M059J (cell line): Measurements from ENCODE around the gene TANGO2. TPM values are rescaled to one million over a fixed set of nuclear protein-coding genes. Genes with fewer than 3 reads are reported as not detected.

ENCODE experiments used
- DNase-seq: peaks from one replicate; pipeline ENCODE4 v3.0.0-alpha.2; 2012; ENCODE audit warnings: low read depth
- total RNA-seq: library from RNA; depleted of rRNA; stranded (reverse); fragments of >200 nt; shearing (Covaris generic); gene quantifications from 2 replicates; pipeline ENCODE4 v1.2.3, GENCODE V29; 2014

TANGO2 gene
- total RNA-seq, 1 experiment from 2014 or later = 36.1 TPM

GRCh38 chr22:20105456-20106204 is 84.7 kb downstream of the TANGO2 start:
- DNase-seq = no peak

GRCh38 chr22:20106205-20106848 is 85.4 kb downstream of the TANGO2 start:
- DNase-seq = no peak

DNA sequence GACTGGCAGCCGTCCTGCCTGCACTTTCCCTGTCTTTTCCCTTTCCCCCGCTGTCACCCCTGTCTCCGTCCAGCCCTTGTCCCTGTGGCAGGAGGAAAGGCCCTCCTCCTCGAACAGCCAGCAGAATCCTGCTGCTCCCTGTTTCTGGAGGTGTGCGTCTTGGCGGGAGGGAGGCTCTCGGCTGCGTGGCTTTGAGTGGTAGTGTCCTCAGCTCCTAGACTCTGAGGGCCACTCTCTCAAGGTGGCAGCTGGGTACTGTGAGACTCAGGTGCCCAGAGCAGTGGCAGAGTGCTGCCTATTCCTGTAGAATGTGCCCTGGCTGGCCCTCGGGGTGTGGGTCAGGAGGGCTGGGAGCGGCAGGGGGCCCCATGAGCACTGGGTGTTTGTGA is 85.9 kb downstream of the TANGO2 start:
- DNase-seq = no peak

DNA sequence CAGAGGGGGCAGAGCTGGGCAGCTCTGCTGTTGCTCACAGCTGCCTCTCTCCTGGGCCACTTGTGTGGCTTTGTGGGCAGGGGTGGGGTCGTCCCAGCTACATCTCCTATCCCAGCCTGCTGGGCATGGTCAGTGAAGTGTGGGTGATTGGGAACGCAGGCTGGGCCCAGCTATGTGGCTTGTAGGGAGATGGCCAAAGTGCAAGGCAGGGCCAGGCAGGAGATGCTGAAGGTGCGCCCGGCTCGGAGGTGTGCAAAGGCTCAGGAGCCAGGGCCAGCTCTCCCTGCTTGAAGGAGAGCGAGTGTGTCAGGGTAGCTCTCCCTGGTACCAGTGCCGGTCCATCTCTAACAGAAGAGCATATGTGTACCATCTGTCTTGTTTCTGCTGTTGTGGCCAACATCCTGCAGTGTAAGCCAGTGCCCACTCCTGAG is 86.6 kb downstream of the TANGO2 start:
- no peak for DNase-seq

DNA sequence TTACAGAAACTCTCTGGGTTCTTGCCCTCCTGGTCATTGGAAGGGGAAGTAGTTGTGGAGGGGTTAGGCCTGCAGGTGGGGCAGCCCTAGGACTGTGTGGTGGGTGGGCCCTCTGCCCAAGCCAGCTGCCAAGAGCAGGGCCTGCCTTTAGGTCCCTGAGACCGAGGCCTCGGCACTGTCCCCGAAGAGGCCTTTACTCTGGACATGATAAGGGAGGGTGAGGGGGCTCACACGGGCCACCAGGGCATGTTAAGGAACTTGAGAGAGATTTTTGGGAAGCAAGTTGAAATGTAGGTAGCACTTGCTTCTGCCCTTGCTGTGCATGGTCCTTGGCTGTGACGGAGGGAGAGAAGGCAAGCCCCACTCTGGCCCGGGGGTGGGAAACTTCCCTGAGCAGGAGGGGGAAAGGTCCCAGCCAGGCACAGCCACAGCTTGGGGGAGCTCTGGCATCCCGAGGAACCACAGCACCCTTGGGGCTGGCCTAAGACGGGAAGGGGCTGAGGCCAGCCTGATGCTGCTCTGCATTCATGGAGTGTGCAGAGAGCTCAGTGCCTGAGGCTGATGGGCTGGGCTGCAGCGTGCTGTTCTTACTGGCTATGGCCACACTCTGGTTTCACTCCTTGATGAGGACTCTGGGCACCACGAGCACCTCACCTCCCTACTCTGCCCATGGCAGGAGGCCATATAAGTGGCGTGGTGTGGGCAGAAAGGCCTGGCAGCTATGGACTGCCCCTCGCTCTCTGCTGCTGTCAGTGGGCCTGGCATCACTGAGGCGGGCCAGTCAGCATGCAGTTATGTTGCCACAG is 87.2 kb downstream of the TANGO2 start:
- DNase-seq = no peak

GRCh38 chr22:20108757-20109230 is 87.9 kb downstream of the TANGO2 start:
- no peak for DNase-seq

DNA sequence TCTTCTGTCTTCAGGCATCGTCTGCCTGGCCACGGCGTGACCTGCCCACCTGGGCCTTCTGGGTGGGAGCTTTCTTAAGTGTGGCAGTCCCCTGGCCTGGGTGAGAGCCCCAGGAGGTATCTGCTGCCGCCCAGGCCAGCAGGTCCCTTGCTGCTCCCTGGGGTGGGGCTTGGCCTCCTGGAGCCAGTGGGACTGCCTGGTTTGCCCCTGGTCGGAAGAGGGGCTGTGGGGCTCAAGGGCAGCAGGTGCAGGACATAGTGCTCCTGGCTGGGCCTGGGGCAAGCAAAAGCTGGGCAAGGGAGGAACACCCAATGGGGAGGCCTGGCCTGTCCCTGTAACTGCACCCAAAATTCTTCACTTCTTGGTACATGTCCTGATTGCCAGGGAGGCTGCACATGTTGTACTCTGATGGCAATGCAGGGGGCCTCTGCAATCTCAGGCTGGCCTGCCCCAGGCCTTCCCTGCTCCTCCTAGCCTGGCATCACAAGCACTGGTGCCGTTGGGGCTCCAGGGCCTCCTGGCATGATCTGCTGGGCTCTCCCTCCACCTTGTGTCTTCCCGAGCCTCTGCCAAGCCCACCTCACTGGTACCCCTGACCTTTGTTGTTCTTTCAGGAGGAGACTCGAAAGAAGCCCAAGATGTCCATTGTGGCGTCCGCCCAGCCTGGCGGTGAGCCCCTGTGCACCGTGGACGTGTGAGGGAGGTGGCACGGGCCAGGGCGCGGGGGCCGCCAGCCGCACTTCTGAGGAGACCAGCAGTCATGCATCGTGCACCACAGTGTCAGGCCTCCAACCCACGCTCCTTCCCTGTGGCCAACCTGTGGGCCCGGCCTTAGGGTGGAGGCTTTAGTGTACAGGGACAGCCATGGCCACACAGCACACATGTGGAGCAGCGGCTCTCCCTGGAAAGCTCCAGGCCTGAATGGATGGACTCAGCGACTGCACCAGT is 88.8 kb downstream of the TANGO2 start:
- DNase-seq = no peak

- DNase-seq = no peak
Observed at GRCh38 chr22:20110359-20110985, 89.6 kb downstream of the TANGO2 start.

- no peak for DNase-seq
Observed at GRCh38 chr22:20111045-20111688, 90.3 kb downstream of the TANGO2 start.

DNA sequence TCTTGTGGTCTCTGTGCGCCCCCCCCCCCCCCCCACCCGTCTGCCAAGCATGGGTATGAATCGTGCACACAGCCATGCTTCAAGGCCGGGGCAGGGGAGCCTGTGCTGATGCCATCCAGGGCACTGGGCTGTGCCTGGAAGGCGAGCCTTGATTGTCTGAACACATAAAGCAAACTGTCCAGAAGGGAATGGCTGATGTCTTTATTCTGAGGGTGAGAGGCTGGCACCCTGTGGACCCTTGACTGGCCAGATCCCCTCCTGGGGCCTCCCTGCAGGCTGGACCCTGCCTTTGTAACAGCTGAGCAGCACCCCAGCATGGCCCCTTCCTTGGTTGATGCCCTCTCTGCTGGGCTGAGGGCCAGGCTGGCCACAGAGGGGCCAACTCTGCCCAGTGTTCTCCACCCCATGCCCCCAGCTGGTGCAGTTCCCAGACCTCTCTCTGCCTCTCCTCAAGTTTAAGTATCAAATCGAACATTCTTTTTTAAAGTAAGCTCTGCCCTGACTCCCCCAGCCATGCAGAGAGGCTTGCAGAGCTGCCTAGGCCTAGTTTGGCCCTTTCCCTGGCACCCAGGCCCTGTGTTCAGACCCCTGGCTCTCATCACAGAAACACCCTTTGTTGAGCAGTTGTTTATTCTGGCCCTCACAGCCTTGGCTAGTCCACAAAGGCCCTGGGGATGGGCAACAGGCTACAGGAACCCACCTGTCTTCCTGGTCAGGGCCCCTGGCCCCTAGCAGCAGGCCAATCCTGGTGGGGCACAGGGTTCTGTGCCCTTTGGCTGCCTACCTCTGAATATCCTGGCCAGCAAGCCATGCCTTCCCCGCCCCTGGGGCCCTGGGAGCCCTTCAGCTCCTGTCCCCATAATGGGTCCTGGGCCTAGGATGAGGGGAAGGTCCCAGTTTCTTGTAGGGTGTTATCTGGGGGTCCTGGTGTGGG is 91.0 kb downstream of the TANGO2 start:
- DNase-seq = no peak

DNA sequence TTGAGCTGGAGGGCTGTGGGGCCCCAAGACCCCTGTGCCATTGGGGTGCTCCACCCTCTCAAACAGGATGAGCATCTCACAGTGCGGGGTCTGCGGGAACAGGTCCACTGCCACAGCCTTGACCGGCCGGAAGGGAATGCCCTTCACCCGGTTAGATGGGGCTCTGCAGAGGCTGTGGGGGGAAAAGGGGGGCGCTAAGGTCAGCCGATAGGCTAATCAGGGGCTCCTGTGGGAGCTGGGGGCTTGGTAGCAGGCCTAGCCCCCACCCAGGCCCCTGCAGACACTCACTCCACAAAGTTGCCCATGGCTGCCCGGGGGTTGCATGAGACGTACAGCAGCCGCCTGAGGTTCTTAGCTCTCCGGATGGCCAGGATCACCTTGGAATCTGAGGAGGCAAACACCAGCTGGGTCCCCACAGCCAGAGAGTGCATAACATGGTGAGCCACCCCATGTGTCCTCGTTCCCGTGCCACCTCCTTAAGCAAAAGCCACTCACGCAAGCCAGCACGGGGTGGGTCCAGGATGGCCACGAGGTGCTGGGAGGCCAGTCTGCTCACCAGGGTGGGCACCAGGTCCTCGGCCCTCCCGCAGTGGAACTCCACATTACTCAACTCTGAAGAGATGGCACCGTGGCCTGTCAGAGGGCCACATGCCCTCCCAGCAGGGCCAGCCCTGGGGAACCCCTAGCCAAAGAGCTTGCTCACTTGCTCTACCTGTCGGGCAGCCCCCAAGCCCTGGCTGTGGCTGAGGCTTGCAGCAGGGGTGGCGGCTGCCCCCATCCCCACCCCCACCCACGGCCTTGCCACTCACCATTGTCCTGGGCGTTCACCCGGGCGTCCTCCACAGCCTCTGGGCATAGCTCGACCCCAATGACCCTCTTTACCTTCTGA is 92.0 kb downstream of the TANGO2 start:
- no peak for DNase-seq

DNA sequence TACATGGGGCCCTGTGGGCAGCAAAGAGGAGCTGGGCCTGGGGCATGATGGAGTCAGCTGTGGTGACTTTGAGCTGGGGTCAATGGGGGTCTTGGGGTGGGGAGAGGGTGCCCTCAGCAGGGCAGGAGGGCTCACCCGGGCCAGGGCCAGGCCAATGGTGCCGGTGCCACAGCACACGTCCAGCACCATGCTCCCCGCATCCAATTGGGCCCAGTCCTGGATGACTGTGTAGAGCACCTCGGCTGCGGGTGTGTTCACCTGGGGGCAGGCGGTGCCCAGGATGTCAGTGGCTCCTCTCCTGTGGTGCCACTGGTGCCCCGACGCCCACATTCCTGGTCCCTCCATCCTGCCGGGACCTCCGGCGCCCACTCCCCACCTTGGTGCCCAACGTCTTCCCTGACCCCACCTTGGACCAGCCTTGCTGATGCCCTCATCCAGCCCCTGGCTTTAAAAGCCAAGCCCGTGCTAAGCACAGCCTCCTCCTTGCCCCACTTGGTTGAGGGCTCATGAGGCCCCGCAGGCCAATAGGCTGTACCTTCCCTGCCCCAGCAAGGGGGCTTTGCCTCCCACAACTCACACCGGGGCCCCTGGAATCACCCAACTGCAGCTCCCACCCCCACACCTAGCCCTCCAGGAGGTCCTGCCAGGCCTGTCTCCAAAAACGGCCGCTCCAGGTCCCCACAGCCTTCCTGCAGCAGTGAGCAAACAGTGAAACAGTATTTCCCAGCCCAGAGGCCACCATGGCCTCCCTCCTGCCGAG is 92.8 kb downstream of the TANGO2 start:
- no peak for DNase-seq

DNA sequence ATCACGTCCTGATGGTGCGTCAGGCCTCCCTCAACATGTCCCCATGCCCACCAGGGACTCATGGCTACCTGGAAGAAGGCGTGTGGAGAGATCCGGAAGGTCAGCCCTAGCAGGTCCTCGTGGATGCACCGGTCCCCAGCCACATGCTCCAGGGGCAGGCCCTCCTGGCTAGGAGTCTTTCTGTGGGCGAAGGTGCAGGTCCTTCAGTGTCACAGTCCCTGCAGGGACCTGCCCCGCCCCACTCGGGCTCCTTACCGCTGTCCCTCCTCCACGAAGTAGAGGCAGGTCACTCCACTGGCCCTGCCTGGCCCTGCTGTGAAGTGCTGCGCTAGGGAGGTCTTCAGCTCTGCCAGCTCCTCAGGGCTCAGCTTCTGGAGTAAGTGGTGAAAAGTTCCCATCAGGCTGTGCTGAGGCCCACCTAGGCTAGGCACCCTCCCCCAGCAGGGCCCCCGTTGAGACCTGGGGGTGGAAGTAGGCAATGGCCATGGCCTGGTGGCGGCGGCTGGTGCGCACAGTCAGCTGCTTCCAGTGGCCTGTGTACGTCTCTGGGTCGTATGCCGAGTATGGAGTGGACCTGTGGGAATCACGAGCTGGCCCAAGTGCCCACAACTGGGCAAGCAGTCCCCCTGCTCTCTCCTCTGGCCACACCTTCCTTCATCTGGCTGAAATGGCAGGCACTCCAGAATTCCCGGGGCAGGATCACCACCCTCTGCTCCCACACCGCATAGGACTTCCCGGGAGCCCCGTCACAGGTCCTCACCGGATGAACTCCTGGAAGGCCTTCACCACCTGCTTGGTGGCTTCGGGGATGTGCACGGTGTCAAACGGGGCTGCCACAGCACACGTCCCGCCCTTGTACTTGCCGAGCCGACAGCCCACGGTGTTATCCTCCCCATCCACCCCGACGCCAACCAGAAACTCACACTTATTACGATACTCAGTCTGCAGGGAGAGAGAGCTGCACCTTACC is 93.9 kb downstream of the TANGO2 start:
- DNase-seq = no peak

DNA sequence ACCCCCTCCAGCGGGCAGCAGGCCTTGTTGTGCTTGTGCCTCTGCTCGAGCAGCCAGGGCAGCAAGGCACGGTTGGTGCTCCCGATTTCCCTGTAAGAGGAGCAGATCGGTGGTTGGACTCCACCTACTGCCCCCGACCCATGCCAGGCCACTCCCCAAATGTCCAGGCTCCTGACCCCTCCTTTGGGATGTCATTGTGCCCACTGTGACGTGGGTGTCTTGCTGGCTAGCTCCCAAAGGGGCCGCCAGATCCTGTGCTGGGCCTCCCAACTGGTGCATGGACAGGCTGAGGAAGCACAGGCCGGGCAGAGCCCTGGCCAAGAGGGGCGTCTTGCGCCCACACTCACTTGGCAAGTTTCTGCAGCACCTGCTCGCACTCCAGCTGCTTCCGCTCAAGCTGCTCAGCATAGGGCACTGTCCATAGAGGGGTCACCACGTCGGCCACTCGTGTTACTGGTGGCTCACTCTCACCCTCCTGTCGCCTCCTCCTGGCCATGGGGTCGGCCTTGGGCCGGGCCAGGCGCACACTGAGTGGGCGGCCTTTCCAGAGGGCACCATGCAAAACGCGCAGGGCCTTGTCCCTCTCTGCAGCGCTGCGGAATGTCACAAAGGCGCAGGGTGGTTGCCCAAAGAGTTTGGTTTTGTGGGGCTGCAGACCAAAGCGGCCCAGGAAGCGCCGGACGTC is 94.9 kb downstream of the TANGO2 start, which contains the start of gene RANBP1:
RANBP1 (plus strand) TSS at position 414 of the 685 bp plus-strand sequence; CDS start at position 495, 81 bp downstream.
- no peak for DNase-seq

- no peak for DNase-seq
Observed at GRCh38 chr22:20116376-20116950, 95.6 kb downstream of the TANGO2 start.
